OCI-LY3 (cell line): ENCODE data around the gene EIF4G1.

Experiments used
- H2AFZ ChIP-seq: fragments of 200-600, 300-600 bp; shearing (Covaris generic); 2 replicates; pipeline ENCODE4 v1.6.0; 2014; ENCODE audit warnings: antibody characterized with exemption, low read depth, low read length
- H3K27ac ChIP-seq: fragments of 200-600, 300-600 bp; sonication (generic); 2 replicates; pipeline ENCODE4 v1.5.1; 2014; ENCODE audit warnings: mild to moderate bottlenecking, low read length, moderate library complexity, mixed read lengths
- H3K27me3 ChIP-seq: fragments of 200-600, 300-600 bp; sonication (generic); 2 replicates; pipeline ENCODE4 v1.6.1; 2014; ENCODE audit warnings: low read depth, low read length, mixed read lengths
- H3K36me3 ChIP-seq: fragments of 200-600, 300-600 bp; sonication (generic); replicated peaks from 2 replicates; pipeline ENCODE3; 2014; ENCODE audit warnings: low read depth, low read length, mixed read lengths
- H3K4me1 ChIP-seq: fragments of 300-600, 200-600 bp; sonication (generic); 2 replicates; pipeline ENCODE4 v1.6.1; 2014; ENCODE audit warnings: low read length, mixed read lengths
- H3K4me2 ChIP-seq: fragments of 200-600, 300-600 bp; sonication (generic); 2 replicates; pipeline ENCODE4 v1.6.1; 2014; ENCODE audit warnings: low read length, mixed read lengths
- H3K4me3 ChIP-seq: fragments of 300-600, 200-600 bp; sonication (generic); 2 replicates; pipeline ENCODE4 v1.5.1; 2014; ENCODE audit warnings: antibody characterized with exemption, mild to moderate bottlenecking, low read length, moderate library complexity
- H3K79me2 ChIP-seq: fragments of 300-600, 200-600 bp; shearing (Covaris generic); 2 replicates; pipeline ENCODE4 v1.6.1; 2014; ENCODE audit warnings: mild to moderate bottlenecking, low read length, mixed read lengths
- H3K9ac ChIP-seq: fragments of 300-600, 200-600 bp; shearing (Covaris generic); 2 replicates; pipeline ENCODE4 v1.6.0; 2014; ENCODE audit warnings: mild to moderate bottlenecking, low read length, moderate library complexity
- H3K9me3 ChIP-seq: fragments of 200-600, 300-600 bp; shearing (Covaris generic); 2 replicates; pipeline ENCODE4 v1.6.1; 2014; ENCODE audit warnings: low read length, mixed read lengths; ENCODE audit not compliant: insufficient read depth
- H4K20me1 ChIP-seq: fragments of 200-600, 300-600 bp; sonication (generic); 2 replicates; pipeline ENCODE4 v1.6.1; 2016; ENCODE audit warnings: low read length, mixed read lengths; ENCODE audit not compliant: insufficient read depth
- EZH2phosphoT487 ChIP-seq: fragments of 200-600 bp; shearing (Covaris generic); IDR thresholded peaks from 2 replicates; pipeline ENCODE4 v1.6.1; 2018; ENCODE audit warnings: antibody characterized with exemption, mixed run types, low read depth
- TF ChIP-seq, protein P1 (sequence below): fragments of 200-600, 300-600 bp; sonication (generic); IDR thresholded peaks from 2 replicates; pipeline ENCODE4 v1.5.1; 2014; ENCODE audit warnings: antibody characterized with exemption, low read length, low read depth

EIF4G1 gene

DNA sequence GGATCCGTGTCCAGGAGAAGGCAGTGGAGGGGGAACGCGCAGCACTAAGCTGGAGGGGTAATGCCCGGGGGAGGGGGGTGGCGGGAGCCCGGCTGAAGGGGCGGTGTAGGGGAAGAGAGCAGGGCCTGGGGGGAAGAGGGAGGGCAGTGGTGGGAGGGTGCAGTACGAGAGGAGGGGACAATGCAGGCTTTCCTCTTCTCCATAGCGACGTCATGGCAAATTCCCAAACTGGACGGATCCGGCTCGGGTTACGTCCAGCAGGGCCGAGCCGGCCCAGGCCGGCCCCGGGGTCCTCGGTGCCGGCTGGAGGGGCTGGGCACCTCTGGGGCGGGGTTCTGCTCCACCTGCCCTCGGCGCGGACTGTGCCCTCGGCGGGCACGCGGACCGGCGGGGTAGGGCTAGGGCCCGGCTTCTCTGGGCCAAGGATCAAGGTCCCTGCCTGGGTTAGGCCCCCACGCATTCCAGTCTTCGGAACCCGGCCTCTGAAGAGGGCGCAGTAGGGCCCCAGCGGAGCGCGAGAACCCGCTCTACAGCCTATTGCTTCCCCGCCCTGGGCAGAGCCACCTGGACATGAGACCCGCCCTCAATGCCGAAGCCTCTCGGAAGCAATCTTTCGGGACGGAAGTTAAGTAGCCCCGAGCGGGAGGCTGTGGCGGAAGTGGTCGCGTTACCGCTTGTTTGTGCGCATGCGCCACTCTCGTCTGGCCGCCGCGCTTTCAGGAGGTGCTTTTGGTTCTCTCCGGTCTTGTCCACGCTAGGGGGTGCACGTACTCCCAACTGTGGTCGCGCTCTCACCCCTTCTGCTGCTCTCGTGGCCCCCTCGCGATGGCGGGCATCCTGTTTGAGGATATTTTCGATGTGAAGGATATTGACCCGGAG is 48.5 kb downstream of the EIF4G1 start:
- Histone ChIP-seq H3K4me2 (peak overlapping the region; percentile 94), H3K4me1 (peaks cover 16% of the 10 kb centered on the region), H4K20me1 (0 out of 2 replicates have a peak, but pooled peaks cover 4% of the 10 kb centered on the region), H2AFZ (peak overlapping the region; percentile 37; the same call in 1 of the 2 replicates), H3K9me3 (no peaks in the 10 kb centered on the region), H3K79me2 (peaks cover 46% of the 10 kb centered on the region), H3K27ac (peak overlapping the region; percentile 89), H3K9ac (peak overlapping the region; percentile 90), H3K27me3 (no peaks in the 10 kb centered on the region), H3K4me3 (peak overlapping the region; percentile 86), H3K36me3 (peaks cover 18% of the 10 kb centered on the region)
- TF ChIP-seq, protein P1, sequence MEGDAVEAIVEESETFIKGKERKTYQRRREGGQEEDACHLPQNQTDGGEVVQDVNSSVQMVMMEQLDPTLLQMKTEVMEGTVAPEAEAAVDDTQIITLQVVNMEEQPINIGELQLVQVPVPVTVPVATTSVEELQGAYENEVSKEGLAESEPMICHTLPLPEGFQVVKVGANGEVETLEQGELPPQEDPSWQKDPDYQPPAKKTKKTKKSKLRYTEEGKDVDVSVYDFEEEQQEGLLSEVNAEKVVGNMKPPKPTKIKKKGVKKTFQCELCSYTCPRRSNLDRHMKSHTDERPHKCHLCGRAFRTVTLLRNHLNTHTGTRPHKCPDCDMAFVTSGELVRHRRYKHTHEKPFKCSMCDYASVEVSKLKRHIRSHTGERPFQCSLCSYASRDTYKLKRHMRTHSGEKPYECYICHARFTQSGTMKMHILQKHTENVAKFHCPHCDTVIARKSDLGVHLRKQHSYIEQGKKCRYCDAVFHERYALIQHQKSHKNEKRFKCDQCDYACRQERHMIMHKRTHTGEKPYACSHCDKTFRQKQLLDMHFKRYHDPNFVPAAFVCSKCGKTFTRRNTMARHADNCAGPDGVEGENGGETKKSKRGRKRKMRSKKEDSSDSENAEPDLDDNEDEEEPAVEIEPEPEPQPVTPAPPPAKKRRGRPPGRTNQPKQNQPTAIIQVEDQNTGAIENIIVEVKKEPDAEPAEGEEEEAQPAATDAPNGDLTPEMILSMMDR: peak; percentile 56
- TF ChIP-seq EZH2phosphoT487: no peak

DNA sequence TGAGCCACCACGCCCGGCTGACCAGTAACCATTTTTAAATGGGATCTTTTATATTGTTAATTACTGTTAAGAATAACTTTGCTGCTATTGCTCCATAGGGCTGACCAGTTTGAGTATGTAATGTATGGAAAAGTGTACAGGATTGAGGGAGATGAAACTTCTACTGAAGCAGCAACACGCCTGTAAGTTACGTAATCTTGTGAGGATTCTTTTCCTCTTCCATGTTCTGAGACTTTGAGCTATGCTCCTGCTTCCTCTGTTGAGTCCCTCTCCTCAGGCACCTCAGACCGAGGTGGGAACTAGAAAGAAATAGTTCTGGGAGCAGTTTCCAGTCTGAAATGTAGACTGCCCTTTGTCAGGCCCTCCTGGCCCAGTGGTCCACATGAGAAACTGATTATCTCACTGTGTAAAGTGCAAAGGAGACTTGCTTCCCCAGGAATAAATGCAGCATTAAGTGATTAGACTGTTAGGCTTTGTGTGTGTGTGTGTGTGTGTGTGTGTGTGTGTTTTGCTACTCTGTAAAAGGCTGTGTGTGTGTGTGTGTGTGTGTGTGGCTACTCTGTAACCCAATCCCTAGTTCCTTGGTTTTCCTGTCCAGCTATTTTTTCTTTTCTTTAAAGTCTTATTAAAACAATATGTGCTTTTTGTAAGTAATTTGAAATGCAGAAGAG is 52.3 kb downstream of the EIF4G1 start:
- Histone ChIP-seq H3K36me3 (peaks cover 39% of the 10 kb centered on the region), H4K20me1 (0 out of 2 replicates have a peak, but pooled peaks cover 4% of the 10 kb centered on the region), H3K9ac (no peak overlapping the region), H3K4me1 (peaks cover 9% of the 10 kb centered on the region), H3K9me3 (no peaks in the 10 kb centered on the region), H3K4me3 (no peak overlapping the region), H3K27ac (no peak overlapping the region), H2AFZ (no peak overlapping the region), H3K4me2 (no peak overlapping the region), H3K27me3 (no peaks in the 10 kb centered on the region), H3K79me2 (peaks cover 30% of the 10 kb centered on the region)
- no peak for TF ChIP-seq EZH2phosphoT487
- TF ChIP-seq, protein P1: no peak

DNA sequence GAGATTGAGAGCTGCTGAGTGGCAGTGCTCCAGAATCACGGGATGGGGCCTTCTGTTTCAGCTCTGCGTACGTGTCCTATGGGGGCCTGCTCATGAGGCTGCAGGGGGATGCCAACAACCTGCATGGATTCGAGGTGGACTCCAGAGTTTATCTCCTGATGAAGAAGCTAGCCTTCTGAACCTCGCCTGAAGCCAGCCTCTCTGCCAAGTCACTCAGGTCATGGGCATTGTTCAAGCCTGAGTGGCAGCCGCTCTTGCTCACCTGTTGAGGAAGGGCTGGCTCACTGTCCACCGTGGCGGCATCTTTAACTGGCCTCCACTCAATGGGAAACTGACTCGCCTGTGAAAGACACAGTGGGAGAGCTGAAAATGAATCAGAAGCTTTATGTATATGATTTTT is 53.7 kb downstream of the EIF4G1 start:
- no peak overlapping the region for H3K27ac ChIP-seq
- H3K36me3 ChIP-seq: peaks cover 39% of the 10 kb centered on the region
- no peaks in the 10 kb centered on the region for H3K27me3 ChIP-seq
- no peak overlapping the region for H3K4me3 ChIP-seq
- TF ChIP-seq, protein P1: no peak
- no peak for TF ChIP-seq EZH2phosphoT487
- H3K9ac ChIP-seq: no peak overlapping the region
- H3K4me2 ChIP-seq: no peak overlapping the region
- H2AFZ ChIP-seq: no peak overlapping the region
- H3K4me1 ChIP-seq: peaks cover 9% of the 10 kb centered on the region
- 0 out of 2 replicates have a peak, but pooled peaks cover 4% of the 10 kb centered on the region for H4K20me1 ChIP-seq
- H3K9me3 ChIP-seq: no peaks in the 10 kb centered on the region
- H3K79me2 ChIP-seq: peaks cover 22% of the 10 kb centered on the region

DNA sequence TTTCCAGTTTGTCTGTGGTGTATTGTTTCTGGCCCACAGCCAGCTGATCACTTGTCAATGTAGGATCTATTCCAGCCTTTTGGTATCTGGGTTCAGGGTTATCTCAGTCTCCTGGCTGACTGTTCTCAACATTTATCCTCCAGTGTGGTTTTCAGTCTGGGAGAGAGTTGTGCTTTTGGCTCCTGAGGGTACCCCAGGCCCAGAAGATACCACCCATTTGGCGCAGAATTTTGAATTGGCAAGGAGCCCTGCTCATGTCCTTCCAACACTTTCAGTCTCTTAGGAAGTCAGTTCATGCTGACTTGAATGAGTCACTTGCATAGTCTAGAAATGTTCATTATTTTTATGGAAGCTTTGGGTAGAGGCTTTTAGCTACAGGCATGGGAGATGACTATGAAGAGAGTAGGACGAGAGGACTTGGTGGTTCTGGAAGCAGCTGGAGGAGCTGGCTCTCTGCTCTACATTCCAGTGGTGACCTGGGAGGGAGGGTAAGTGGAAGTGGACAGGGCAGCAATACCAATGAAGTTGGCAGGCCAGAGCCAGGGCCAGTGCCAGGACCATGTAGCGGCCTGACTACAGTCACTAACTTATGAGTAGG is 54.3 kb downstream of the EIF4G1 start:
- H3K27me3 ChIP-seq: no peaks in the 10 kb centered on the region
- H3K9me3 ChIP-seq: no peaks in the 10 kb centered on the region
- 0 out of 2 replicates have a peak, but pooled peaks cover 4% of the 10 kb centered on the region for H4K20me1 ChIP-seq
- H2AFZ ChIP-seq: no peak overlapping the region
- peaks cover 17% of the 10 kb centered on the region for H3K79me2 ChIP-seq
- no peak overlapping the region for H3K27ac ChIP-seq
- H3K4me1 ChIP-seq: peaks cover 9% of the 10 kb centered on the region
- peaks cover 39% of the 10 kb centered on the region for H3K36me3 ChIP-seq
- no peak overlapping the region for H3K4me2 ChIP-seq
- no peak overlapping the region for H3K4me3 ChIP-seq
- TF ChIP-seq, protein P1: no peak
- no peak for TF ChIP-seq EZH2phosphoT487
- H3K9ac ChIP-seq: no peak overlapping the region
